Fibroblast of lung (primary cell): Measurements from ENCODE around the gene LPIN2. TPM values are rescaled to one million over a fixed set of nuclear protein-coding genes. Genes with fewer than 3 reads are reported as not detected.

Source experiments
- DNase-seq, 2 donors: peaks; one replicate each; pipeline versions ENCODE4 v3.0.0 to v3.0.0-alpha.2; 2010; ENCODE audit warnings: low read depth in 2 of 2
- H2AFZ ChIP-seq: 2 replicates; pipeline ENCODE4 v1.5.1; 2012; ENCODE audit warnings: low read length, control low read depth, inconsistent platforms
- H3K27ac ChIP-seq: 2 replicates; pipeline ENCODE4 v1.5.1; 2011; ENCODE audit warnings: low read length, control low read depth; ENCODE audit not compliant: insufficient read depth
- H3K27me3 ChIP-seq: 2 replicates; pipeline ENCODE4 v1.5.1; 2011; ENCODE audit warnings: mild to moderate bottlenecking, low read length; ENCODE audit not compliant: control insufficient read depth, insufficient read depth
- H3K36me3 ChIP-seq: 2 replicates; pipeline ENCODE4 v1.5.1; 2011; ENCODE audit warnings: low read length; ENCODE audit not compliant: control insufficient read depth, insufficient read depth
- H3K4me1 ChIP-seq: 2 replicates; pipeline ENCODE4 v1.5.1; 2011; ENCODE audit warnings: low read length; ENCODE audit not compliant: control insufficient read depth, insufficient read depth; ENCODE audit errors: extremely low read depth
- H3K4me2 ChIP-seq: 2 replicates; pipeline ENCODE4 v1.5.1; 2011; ENCODE audit warnings: low read length, control low read depth; ENCODE audit not compliant: insufficient read depth; ENCODE audit errors: extremely low read depth
- H3K4me3 ChIP-seq, 4 experiments: fragments of 200-600 bp in 1 of 4; sonication (generic) in 1 of 4; replicated peaks in 1 of 4; 2 replicates each; pipeline ENCODE4 v1.5.1; 2011 to 2016; ENCODE audit warnings: low read length in 4 of 4, low read depth in 3 of 4, mild to moderate bottlenecking in 3 of 4, control low read depth in 2 of 4, inconsistent platforms in 1 of 4, mixed read lengths in 1 of 4; ENCODE audit not compliant: insufficient read depth in 1 of 4; ENCODE audit errors: control extremely low read depth in 1 of 4
- H3K79me2 ChIP-seq: 2 replicates; pipeline ENCODE4 v1.5.1; 2012; ENCODE audit warnings: mild to moderate bottlenecking, low read length, inconsistent platforms; ENCODE audit not compliant: control insufficient read depth, insufficient read depth
- H3K9ac ChIP-seq: 2 replicates; pipeline ENCODE4 v1.5.1; 2011; ENCODE audit warnings: mild to moderate bottlenecking, low read length, control low read depth; ENCODE audit not compliant: insufficient read depth
- H3K9me3 ChIP-seq: 2 replicates; pipeline ENCODE4 v1.5.1; 2012; ENCODE audit warnings: low read depth, low read length; ENCODE audit not compliant: control insufficient read depth, insufficient read depth
- H4K20me1 ChIP-seq: 2 replicates; pipeline ENCODE4 v1.5.1; 2011; ENCODE audit warnings: low read length; ENCODE audit not compliant: control insufficient read depth, insufficient read depth; ENCODE audit errors: extremely low read depth
- CTCF ChIP-seq, 2 donors: IDR thresholded peaks in 1 of 2; conservative IDR thresholded peaks in 1 of 2; 1 replicate in 1 of 2; 2 replicates in 1 of 2; pipeline ENCODE4 v1.5.1; 2011 to 2012; ENCODE audit warnings: low read length in 2 of 2, control low read depth in 1 of 2, inconsistent platforms in 1 of 2, low read depth in 1 of 2, mild to moderate bottlenecking in 1 of 2
- EZH2 ChIP-seq: IDR thresholded peaks from 2 replicates; pipeline ENCODE4 v1.5.1; 2012; ENCODE audit warnings: low read length, control low read depth, mild to moderate bottlenecking; ENCODE audit errors: missing control alignments
- polyA plus RNA-seq, 2 donors: library from polyadenylated mRNA; depleted of rRNA in 1 of 2; stranded (reverse) in 1 of 2; unstranded in 1 of 2; fragments of >200 nt; gene quantifications; 2 replicates each; pipeline ENCODE4 v1.2.1, GENCODE V29; 2011 to 2012; ENCODE audit warnings: missing spikeins in 1 of 2
- total RNA-seq: library from RNA; depleted of rRNA; stranded (reverse); fragments of >200 nt; gene quantifications from 2 replicates; pipeline ENCODE4 v1.2.1, GENCODE V29; 2014

Gene LPIN2
- total and polyA plus RNA-seq, 2 donors (not counting 1 experiment from before 2014, with no cell fraction given): 51.0 to 58.1 TPM

GRCh38 chr18:3002732-3003131 lies 10.2 kb downstream of the LPIN2 start:
- H3K9me3 ChIP-seq: no peaks in the 10 kb centered on the region
- no peak overlapping the region for H3K27ac ChIP-seq
- peaks cover 12% of the 10 kb centered on the region for H3K36me3 ChIP-seq
- peaks cover 9% of the 10 kb centered on the region for H3K4me1 ChIP-seq
- no peak for DNase-seq
- H3K79me2 ChIP-seq: peaks cover 90% of the 10 kb centered on the region
- H3K4me2 ChIP-seq: no peak overlapping the region
- no peak overlapping the region for H3K9ac ChIP-seq
- H3K4me3 ChIP-seq: no peak overlapping the region
- H4K20me1 ChIP-seq: no peaks in the 10 kb centered on the region
- no peak for TF ChIP-seq CTCF (conservative IDR thresholded peaks at IDR 0.05 in 1 of 2, IDR thresholded peaks at IDR 0.05 in 1 of 2; ENCODE audit: low read depth in 1 of 2, low read length in 2 of 2)
- TF ChIP-seq EZH2: no peak
- H3K27me3 ChIP-seq: no peaks in the 10 kb centered on the region
- H2AFZ ChIP-seq: no peak overlapping the region

GRCh38 chr18:2998644-2999043 lies 14.3 kb downstream of the LPIN2 start:
- no peak overlapping the region for H2AFZ ChIP-seq
- H3K9ac ChIP-seq: no peak overlapping the region
- DNase-seq: no peak
- H3K4me2 ChIP-seq: peak overlapping the region; percentile 7
- H3K4me3 ChIP-seq: no peak overlapping the region
- peaks cover 2% of the 10 kb centered on the region for H3K36me3 ChIP-seq
- H3K79me2 ChIP-seq: peaks cover 88% of the 10 kb centered on the region
- peaks cover 12% of the 10 kb centered on the region for H3K4me1 ChIP-seq
- H4K20me1 ChIP-seq: no peaks in the 10 kb centered on the region
- TF ChIP-seq CTCF (conservative IDR thresholded peaks at IDR 0.05 in 1 of 2, IDR thresholded peaks at IDR 0.05 in 1 of 2; ENCODE audit: low read depth in 1 of 2, low read length in 2 of 2) (no peak), EZH2 (no peak)
- H3K27ac ChIP-seq: peak overlapping the region; percentile 34
- no peaks in the 10 kb centered on the region for H3K27me3 ChIP-seq
- H3K9me3 ChIP-seq: no peaks in the 10 kb centered on the region

- Histone ChIP-seq H3K27ac (no peak overlapping the region), H3K36me3 (peaks cover 2% of the 10 kb centered on the region), H3K9ac (no peak overlapping the region), H3K27me3 (no peaks in the 10 kb centered on the region), H4K20me1 (no peaks in the 10 kb centered on the region), H2AFZ (no peak overlapping the region), H3K9me3 (no peaks in the 10 kb centered on the region), H3K4me3 (no peak overlapping the region), H3K79me2 (peaks cover 88% of the 10 kb centered on the region), H3K4me1 (peaks cover 12% of the 10 kb centered on the region), H3K4me2 (peak overlapping the region; percentile 11)
- peak in 1 of 2 donors; percentile 28 for DNase-seq
- TF ChIP-seq CTCF (conservative IDR thresholded peaks at IDR 0.05 in 1 of 2, IDR thresholded peaks at IDR 0.05 in 1 of 2; ENCODE audit: low read depth in 1 of 2, low read length in 2 of 2) (no peak), EZH2 (no peak)
Observed at GRCh38 chr18:2997846-2998564, 14.9 kb downstream of the LPIN2 start.
